ENCODE measurements around the gene MRPS24.
"Not testable (repeated sequence)": the region's sequence is repeated elsewhere in the genome, so short reads cannot be mapped to it uniquely, and the experiment has no call there.

Gene MRPS24

DNA sequence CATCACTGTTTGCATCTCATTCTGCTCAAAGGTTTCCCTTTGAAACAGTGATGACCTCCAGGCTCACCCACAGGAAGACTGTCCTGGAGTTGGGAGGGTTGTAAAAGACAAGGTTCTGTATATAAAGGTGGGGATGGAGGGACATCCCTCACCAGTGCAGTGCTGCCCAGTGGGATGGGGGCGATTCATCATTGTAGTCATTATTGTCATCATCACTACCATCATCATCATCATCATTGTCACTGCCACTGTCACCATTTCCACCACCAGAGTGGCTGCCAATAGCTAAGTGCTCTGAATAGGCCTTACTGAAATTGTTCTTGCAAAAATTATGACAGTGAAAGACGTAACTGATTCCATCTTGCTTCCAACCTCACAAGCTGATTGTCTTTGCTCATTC lies 24.7 kb downstream of the MRPS24 start:
- no peaks in the 10 kb centered on the region for H3K27me3 ChIP-seq (ENCODE audit: control insufficient read depth in 2 of 2, insufficient read depth in 2 of 2, low read length in 2 of 2)
- no peak overlapping the region for H3K4me3 ChIP-seq (ENCODE audit: low read length in 2 of 2)
- no peak overlapping the region for H3K9ac ChIP-seq (ENCODE audit: low read depth in 1 of 2, low read length in 2 of 2)
- no peak overlapping the region for H3K27ac ChIP-seq (ENCODE audit: low read depth in 2 of 2, low read length in 2 of 2)
- H3K36me3 ChIP-seq (ENCODE audit: control insufficient read depth in 2 of 2, insufficient read depth in 2 of 2, low read length in 2 of 2): no peaks in the 10 kb centered on the region
- H3K4me1 ChIP-seq (ENCODE audit: control insufficient read depth in 2 of 2, insufficient read depth in 2 of 2, low read length in 2 of 2): no peaks in the 10 kb centered on the region
- no peaks in the 10 kb centered on the region for H3K9me3 ChIP-seq (ENCODE audit: control insufficient read depth in 2 of 2, low read length in 2 of 2)

DNA sequence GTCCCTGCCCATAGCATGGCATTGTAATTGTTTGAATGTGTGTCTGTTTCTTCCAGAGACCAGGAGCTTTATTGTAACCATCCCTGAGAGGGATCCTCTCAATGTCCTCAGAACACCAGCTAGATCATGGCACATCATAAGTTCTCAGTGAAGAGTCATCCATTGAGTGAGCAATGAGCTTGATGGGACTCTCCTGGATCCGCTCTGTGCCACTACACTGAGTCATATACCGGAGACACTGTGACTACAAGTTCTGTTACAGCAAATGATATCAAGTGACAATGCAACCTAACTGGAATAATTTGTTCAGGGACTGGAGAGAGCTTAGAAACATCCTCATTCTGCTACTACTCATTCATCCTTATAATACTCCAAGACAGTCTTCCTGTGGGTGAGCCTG lies 25.1 kb downstream of the MRPS24 start:
- no peaks in the 10 kb centered on the region for H3K27me3 ChIP-seq (ENCODE audit: control insufficient read depth in 2 of 2, insufficient read depth in 2 of 2, low read length in 2 of 2)
- no peaks in the 10 kb centered on the region for H3K4me1 ChIP-seq (ENCODE audit: control insufficient read depth in 2 of 2, insufficient read depth in 2 of 2, low read length in 2 of 2)
- no peaks in the 10 kb centered on the region for H3K9me3 ChIP-seq (ENCODE audit: control insufficient read depth in 2 of 2, low read length in 2 of 2)
- no peak overlapping the region for H3K4me3 ChIP-seq (ENCODE audit: low read length in 2 of 2)
- no peak overlapping the region for H3K27ac ChIP-seq (ENCODE audit: low read depth in 2 of 2, low read length in 2 of 2)
- no peak overlapping the region for H3K9ac ChIP-seq (ENCODE audit: low read depth in 1 of 2, low read length in 2 of 2)
- no peaks in the 10 kb centered on the region for H3K36me3 ChIP-seq (ENCODE audit: control insufficient read depth in 2 of 2, insufficient read depth in 2 of 2, low read length in 2 of 2)

DNA sequence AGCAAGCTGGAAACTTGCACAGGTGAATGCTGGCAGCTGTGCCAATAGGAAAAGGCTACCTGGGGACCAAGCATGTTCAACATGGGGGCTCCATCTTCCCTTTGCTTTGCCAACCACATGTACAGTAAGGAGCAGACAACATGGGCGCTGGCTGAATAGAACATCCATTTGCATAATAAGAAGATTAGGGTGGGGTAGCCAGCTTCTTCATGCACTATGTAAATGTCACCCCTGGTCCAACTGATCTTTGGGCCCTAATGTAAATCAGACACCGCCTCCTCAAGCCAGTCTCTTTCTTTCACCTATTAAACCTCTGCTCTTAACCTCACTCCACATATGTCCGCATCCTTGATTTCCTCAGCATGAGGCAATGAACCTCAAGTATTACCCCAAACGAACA lies 26.0 kb downstream of the MRPS24 start:
- Histone ChIP-seq H3K4me1 (ENCODE audit: control insufficient read depth in 2 of 2, insufficient read depth in 2 of 2, low read length in 2 of 2) (no peaks in the 10 kb centered on the region), H3K9ac (ENCODE audit: low read depth in 1 of 2, low read length in 2 of 2) (no peak overlapping the region), H3K4me3 (ENCODE audit: low read length in 2 of 2) (no peak overlapping the region), H3K27me3 (ENCODE audit: control insufficient read depth in 2 of 2, insufficient read depth in 2 of 2, low read length in 2 of 2) (no peaks in the 10 kb centered on the region), H3K27ac (ENCODE audit: low read depth in 2 of 2, low read length in 2 of 2) (no peak overlapping the region), H3K36me3 (ENCODE audit: control insufficient read depth in 2 of 2, insufficient read depth in 2 of 2, low read length in 2 of 2) (no peaks in the 10 kb centered on the region), H3K9me3 (ENCODE audit: control insufficient read depth in 2 of 2, low read length in 2 of 2) (no peaks in the 10 kb centered on the region)

DNA sequence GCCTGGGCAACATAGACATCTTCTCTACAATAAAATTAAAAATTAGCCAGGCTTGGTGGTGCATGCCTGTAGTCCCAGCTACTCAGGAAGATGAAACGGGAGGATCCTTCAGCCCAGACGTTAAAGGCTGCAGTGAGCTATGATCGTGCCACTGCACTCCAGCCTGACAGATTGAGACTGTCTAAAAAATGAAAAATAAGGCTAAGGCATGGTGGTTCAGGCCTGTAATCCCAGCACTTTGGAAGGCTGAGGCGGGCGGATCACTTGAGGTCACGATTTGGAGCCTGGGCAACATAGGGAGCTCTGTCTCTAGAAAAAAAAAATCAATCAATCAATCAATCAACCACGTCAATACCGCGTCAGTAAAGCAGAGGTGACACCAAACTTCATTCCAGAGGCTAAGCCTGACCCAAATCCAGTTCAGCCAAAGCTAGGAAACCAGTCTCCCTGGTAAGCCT lies 31.1 kb downstream of the MRPS24 start:
- no peaks in the 10 kb centered on the region for H3K27me3 ChIP-seq (ENCODE audit: control insufficient read depth in 2 of 2, insufficient read depth in 2 of 2, low read length in 2 of 2)
- H3K9ac ChIP-seq (ENCODE audit: low read depth in 1 of 2, low read length in 2 of 2): no peak overlapping the region
- H3K27ac ChIP-seq (ENCODE audit: low read depth in 2 of 2, low read length in 2 of 2): no peak overlapping the region
- H3K9me3 ChIP-seq (ENCODE audit: control insufficient read depth in 2 of 2, low read length in 2 of 2): no peaks in the 10 kb centered on the region
- no peaks in the 10 kb centered on the region for H3K36me3 ChIP-seq (ENCODE audit: control insufficient read depth in 2 of 2, insufficient read depth in 2 of 2, low read length in 2 of 2)
- no peaks in the 10 kb centered on the region for H3K4me1 ChIP-seq (ENCODE audit: control insufficient read depth in 2 of 2, insufficient read depth in 2 of 2, low read length in 2 of 2)
- peak overlapping the region in 1 of 2 donors; percentile 45 for H3K4me3 ChIP-seq (ENCODE audit: low read length in 2 of 2)

DNA sequence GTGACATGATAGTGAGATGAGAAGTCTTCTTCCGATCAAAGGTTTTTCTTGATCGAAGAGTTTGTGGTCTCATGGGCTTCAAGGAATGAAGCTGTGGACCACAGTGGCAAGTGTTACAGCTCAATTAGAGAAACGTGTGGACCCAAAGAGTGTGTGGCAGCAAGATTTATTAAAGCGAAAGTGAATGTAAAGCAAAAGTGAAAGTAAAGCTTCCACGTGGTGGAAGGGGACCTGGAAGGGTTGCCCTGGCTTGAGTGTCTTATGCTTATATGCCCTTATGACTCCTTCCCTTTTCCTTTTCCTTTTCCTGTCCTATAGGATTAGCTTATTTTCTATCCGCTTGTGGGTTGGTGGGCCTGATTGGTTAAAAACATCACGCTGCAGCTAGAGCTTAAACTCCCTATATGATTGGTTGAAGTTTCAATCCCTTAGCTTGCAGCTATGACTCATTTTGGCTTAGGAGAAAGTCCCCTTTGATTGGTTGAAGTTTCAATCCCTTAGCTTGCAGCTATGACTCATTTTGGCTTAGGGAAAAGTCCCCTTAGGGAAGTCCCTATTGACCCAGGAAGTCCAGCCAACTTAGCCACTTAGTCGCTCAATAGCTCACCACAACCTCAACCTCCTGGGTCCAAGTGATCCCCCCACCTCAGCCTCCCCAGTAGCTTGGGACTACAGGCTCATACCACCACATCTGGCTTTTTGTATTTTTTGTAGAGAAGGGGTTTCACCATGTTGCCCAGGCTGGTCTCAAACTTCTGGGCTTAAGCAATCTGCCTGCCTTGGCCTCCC lies 34.7 kb downstream of the MRPS24 start:
- no peak overlapping the region for H3K9ac ChIP-seq (ENCODE audit: low read depth in 1 of 2, low read length in 2 of 2)
- H3K9me3 ChIP-seq (ENCODE audit: control insufficient read depth in 2 of 2, low read length in 2 of 2): peaks cover 0 to 3% of the 10 kb centered on the region in 2 donors
- no peaks in the 10 kb centered on the region for H3K4me1 ChIP-seq (ENCODE audit: control insufficient read depth in 2 of 2, insufficient read depth in 2 of 2, low read length in 2 of 2)
- no peaks in the 10 kb centered on the region for H3K36me3 ChIP-seq (ENCODE audit: control insufficient read depth in 2 of 2, insufficient read depth in 2 of 2, low read length in 2 of 2)
- no peaks in the 10 kb centered on the region for H3K27me3 ChIP-seq (ENCODE audit: control insufficient read depth in 2 of 2, insufficient read depth in 2 of 2, low read length in 2 of 2)
- peak overlapping the region; percentile 28 to 74 for H3K4me3 ChIP-seq (ENCODE audit: low read length in 2 of 2)
- no peak overlapping the region for H3K27ac ChIP-seq (ENCODE audit: low read depth in 2 of 2, low read length in 2 of 2)

DNA sequence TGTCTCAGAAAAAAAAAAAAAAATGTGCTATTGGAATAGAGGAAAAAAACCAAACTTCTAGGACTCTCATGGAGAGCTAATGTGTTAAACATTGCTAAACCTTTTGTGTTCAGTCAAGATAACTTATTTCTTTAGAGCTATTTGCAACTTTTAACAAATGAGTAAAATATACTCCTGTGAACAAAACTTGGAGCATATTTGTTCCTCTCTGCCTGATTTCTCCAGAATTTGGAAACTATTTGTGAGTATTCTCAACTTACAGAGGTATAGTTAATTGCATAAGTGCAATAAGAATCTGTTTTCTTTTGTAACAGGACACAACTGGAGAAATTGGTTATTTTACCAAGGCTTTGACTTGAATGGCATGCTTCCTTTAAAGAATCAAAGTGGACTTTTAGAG lies 38.4 kb downstream of the MRPS24 start:
- not testable (repeated sequence) for H3K27ac ChIP-seq (ENCODE audit: low read depth in 2 of 2, low read length in 2 of 2); H3K9me3 ChIP-seq (ENCODE audit: control insufficient read depth in 2 of 2, low read length in 2 of 2); H3K9ac ChIP-seq (ENCODE audit: low read depth in 1 of 2, low read length in 2 of 2); H3K4me3 ChIP-seq (ENCODE audit: low read length in 2 of 2); H3K36me3 ChIP-seq (ENCODE audit: control insufficient read depth in 2 of 2, insufficient read depth in 2 of 2, low read length in 2 of 2); H3K4me1 ChIP-seq (ENCODE audit: control insufficient read depth in 2 of 2, insufficient read depth in 2 of 2, low read length in 2 of 2)
- peaks cover 6 to 12% of the 10 kb centered on the region in 2 donors for H3K27me3 ChIP-seq (ENCODE audit: control insufficient read depth in 2 of 2, insufficient read depth in 2 of 2, low read length in 2 of 2)

DNA sequence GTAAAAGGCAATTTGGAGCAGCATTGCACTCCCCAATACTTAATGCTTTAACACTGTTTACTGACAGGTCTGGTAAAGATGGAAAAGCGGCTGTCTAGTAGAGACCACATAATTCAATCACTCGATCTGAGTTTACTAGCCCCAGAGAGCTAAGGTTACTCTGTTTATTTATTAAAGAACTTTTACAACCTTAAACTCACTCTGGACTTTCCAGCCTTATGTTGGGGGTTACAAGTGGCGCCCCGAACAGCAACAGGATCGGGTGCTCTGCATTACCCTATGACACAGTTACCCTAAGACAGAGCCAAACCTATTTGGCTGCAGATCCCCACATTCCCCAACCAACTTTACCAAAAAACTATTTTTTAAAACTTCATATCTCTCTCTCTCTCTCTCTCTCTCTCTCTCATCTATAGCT lies 43.9 kb downstream of the MRPS24 start:
- no peaks in the 10 kb centered on the region for H3K9me3 ChIP-seq (ENCODE audit: control insufficient read depth in 2 of 2, low read length in 2 of 2)
- H3K4me1 ChIP-seq (ENCODE audit: control insufficient read depth in 2 of 2, insufficient read depth in 2 of 2, low read length in 2 of 2): no peaks in the 10 kb centered on the region
- H3K9ac ChIP-seq (ENCODE audit: low read depth in 1 of 2, low read length in 2 of 2): no peak overlapping the region
- peaks cover 11 to 12% of the 10 kb centered on the region in 2 donors for H3K27me3 ChIP-seq (ENCODE audit: control insufficient read depth in 2 of 2, insufficient read depth in 2 of 2, low read length in 2 of 2)
- no peak overlapping the region for H3K27ac ChIP-seq (ENCODE audit: low read depth in 2 of 2, low read length in 2 of 2)
- no peak overlapping the region for H3K4me3 ChIP-seq (ENCODE audit: low read length in 2 of 2)
- no peaks in the 10 kb centered on the region for H3K36me3 ChIP-seq (ENCODE audit: control insufficient read depth in 2 of 2, insufficient read depth in 2 of 2, low read length in 2 of 2)

DNA sequence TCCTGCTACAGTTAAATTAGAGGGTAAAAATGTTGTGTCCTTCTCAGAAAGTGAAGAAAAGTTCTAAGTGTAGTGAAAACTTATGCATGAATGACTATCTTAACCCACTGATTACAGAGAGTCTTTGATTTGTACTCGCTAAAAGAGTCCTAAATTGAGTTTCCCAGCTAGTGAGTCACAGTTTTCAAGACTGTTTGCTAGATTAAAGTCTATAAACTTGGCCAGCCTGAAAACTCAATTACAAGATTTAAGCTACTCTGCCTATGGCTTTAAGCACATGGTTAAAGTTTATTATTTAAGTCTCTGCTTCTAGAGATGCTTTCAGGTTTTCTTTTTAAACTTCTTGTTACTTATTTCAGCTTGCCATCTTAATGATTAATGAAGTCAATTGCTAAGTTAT lies 44.4 kb downstream of the MRPS24 start:
- H3K9ac ChIP-seq (ENCODE audit: low read depth in 1 of 2, low read length in 2 of 2): no peak overlapping the region
- H3K27me3 ChIP-seq (ENCODE audit: control insufficient read depth in 2 of 2, insufficient read depth in 2 of 2, low read length in 2 of 2): peaks cover 11 to 12% of the 10 kb centered on the region in 2 donors
- H3K36me3 ChIP-seq (ENCODE audit: control insufficient read depth in 2 of 2, insufficient read depth in 2 of 2, low read length in 2 of 2): no peaks in the 10 kb centered on the region
- H3K4me1 ChIP-seq (ENCODE audit: control insufficient read depth in 2 of 2, insufficient read depth in 2 of 2, low read length in 2 of 2): no peaks in the 10 kb centered on the region
- H3K9me3 ChIP-seq (ENCODE audit: control insufficient read depth in 2 of 2, low read length in 2 of 2): no peaks in the 10 kb centered on the region
- no peak overlapping the region for H3K27ac ChIP-seq (ENCODE audit: low read depth in 2 of 2, low read length in 2 of 2)
- no peak overlapping the region for H3K4me3 ChIP-seq (ENCODE audit: low read length in 2 of 2)

DNA sequence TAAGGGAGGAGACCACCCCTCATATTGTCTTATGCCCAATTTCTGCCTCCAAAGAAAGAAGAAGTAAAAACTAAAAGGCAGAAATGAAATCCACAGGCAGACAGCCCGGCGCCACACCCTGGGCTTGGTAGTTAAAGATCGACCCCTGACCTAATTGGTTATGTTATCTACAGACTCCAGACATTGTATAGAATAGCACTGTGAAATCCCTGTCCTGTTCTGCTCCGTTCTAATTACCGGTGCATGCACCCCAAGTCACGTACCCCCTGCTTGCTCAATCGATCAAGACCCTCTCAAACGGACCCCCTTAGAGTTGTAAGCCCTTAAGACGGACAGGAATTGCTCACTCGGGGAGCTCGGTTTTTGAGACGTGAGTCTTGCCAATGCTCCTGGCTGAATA lies 44.8 kb downstream of the MRPS24 start:
- not testable (repeated sequence) for H3K36me3 ChIP-seq (ENCODE audit: control insufficient read depth in 2 of 2, insufficient read depth in 2 of 2, low read length in 2 of 2); H3K9me3 ChIP-seq (ENCODE audit: control insufficient read depth in 2 of 2, low read length in 2 of 2); H3K4me3 ChIP-seq (ENCODE audit: low read length in 2 of 2); H3K4me1 ChIP-seq (ENCODE audit: control insufficient read depth in 2 of 2, insufficient read depth in 2 of 2, low read length in 2 of 2); H3K27ac ChIP-seq (ENCODE audit: low read depth in 2 of 2, low read length in 2 of 2); H3K9ac ChIP-seq (ENCODE audit: low read depth in 1 of 2, low read length in 2 of 2)
- H3K27me3 ChIP-seq (ENCODE audit: control insufficient read depth in 2 of 2, insufficient read depth in 2 of 2, low read length in 2 of 2): peaks cover 11 to 12% of the 10 kb centered on the region in 2 donors

DNA sequence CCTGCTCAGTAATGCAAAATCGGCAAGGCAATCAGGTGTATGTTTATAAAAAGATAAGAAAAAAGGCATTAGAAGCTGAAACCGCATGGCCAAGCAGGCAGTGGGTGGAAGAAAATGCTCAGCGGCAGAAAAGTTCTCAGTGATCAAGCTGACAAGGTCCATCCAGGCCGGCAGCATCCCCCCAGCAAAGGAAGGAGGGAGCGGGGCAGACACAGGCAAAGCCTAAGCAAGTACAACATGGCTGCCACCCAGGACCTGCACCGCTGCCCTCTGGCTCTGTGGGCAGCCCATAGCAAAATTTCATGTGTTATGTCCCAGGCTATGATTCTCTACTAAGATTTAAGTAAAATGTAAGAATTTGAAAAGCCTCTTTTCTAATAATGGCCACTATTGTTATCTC lies 45.4 kb downstream of the MRPS24 start:
- Histone ChIP-seq H3K9ac (ENCODE audit: low read depth in 1 of 2, low read length in 2 of 2) (no peak overlapping the region), H3K4me1 (ENCODE audit: control insufficient read depth in 2 of 2, insufficient read depth in 2 of 2, low read length in 2 of 2) (no peaks in the 10 kb centered on the region), H3K4me3 (ENCODE audit: low read length in 2 of 2) (no peak overlapping the region), H3K27me3 (ENCODE audit: control insufficient read depth in 2 of 2, insufficient read depth in 2 of 2, low read length in 2 of 2) (peaks cover 8 to 12% of the 10 kb centered on the region in 2 donors), H3K36me3 (ENCODE audit: control insufficient read depth in 2 of 2, insufficient read depth in 2 of 2, low read length in 2 of 2) (no peaks in the 10 kb centered on the region), H3K27ac (ENCODE audit: low read depth in 2 of 2, low read length in 2 of 2) (no peak overlapping the region), H3K9me3 (ENCODE audit: control insufficient read depth in 2 of 2, low read length in 2 of 2) (no peaks in the 10 kb centered on the region)

All from mucosa of rectum (tissue), 2 donors.